K562 (cell line): ENCODE measurements around the gene NIN. TPM values are rescaled to one million over a fixed set of nuclear protein-coding genes. Genes with fewer than 3 reads are reported as not detected.

Experiments
- ATAC-seq: fragments of 200-7000 bp; cut with Tn5 transposase; 3 replicates; pipeline ENCODE4 v1.9.1; 2020; ENCODE audit warnings: moderate library complexity
- BruUV-seq: library from RNA; stranded (reverse); fragments of 400-500 nt; replicated peaks from 2 replicates; lab custom pipeline; 2021; lab: Mats Ljungman, UMichigan
- CTCF ChIA-PET: fragments of 300-600 bp; formaldehyde crosslinking; extraction: SDS; loops from one replicate; lab custom pipeline; 2021; ENCODE audit warnings: low intra/inter-chr PET ratio; lab: Yijun Ruan, JAX
- POLR2A ChIA-PET: fragments of 300-600, 350-650 bp; sonication (Branson Sonifier 250); formaldehyde crosslinking; extraction: SDS; loops from one replicate; lab custom pipeline; 2021; ENCODE audit warnings: antibody characterized with exemption, inconsistent platforms; lab: Yijun Ruan, JAX
- DNase-seq, 4 experiments: peaks; one replicate each; pipeline versions ENCODE4 v3.0.0 to v3.0.0-alpha.2; 2011 to 2018; ENCODE audit warnings: low spot score in 3 of 4, mixed read lengths in 3 of 4; ENCODE audit errors: extremely low read depth in 1 of 4
- FAIRE-seq: peaks from 2 replicates; lab custom pipeline; 2011; peaks lifted over from hg19 to GRCh38; lab: Jason Lieb, UNC
- H2AFZ ChIP-seq: 2 replicates; pipeline ENCODE4 v1.6.0; 2011; ENCODE audit warnings: low read depth, low read length, control low read depth, inconsistent platforms
- H3K27ac ChIP-seq: fragments of 200-600 bp; 3 replicates; pipeline ENCODE4 v1.8.0; 2011; ENCODE audit warnings: low read depth, mild to moderate bottlenecking, control low read depth, inconsistent platforms, low read length, moderate library complexity, mixed read lengths; ENCODE audit errors: extremely low read depth
- H3K27me3 ChIP-seq, 2 experiments: fragments of 300-600 bp in 1 of 2; 2 replicates in 1 of 2; 3 replicates in 1 of 2; pipeline versions ENCODE4 v1.6.0 to v1.8.0; 2011; ENCODE audit warnings: inconsistent platforms in 2 of 2, low read length in 2 of 2, mild to moderate bottlenecking in 1 of 2, mixed read lengths in 1 of 2, moderate library complexity in 1 of 2; ENCODE audit not compliant: control insufficient read depth in 2 of 2, insufficient read depth in 2 of 2
- H3K36me3 ChIP-seq: fragments of 300-600 bp; 3 replicates; pipeline ENCODE4 v1.8.0; 2011; ENCODE audit warnings: mild to moderate bottlenecking, low read length, inconsistent platforms; ENCODE audit not compliant: control insufficient read depth, insufficient read depth
- H3K4me1 ChIP-seq, 2 experiments: fragments of 200-600 bp in 1 of 2; replicated peaks in 1 of 2; 2 replicates in 1 of 2; 3 replicates in 1 of 2; pipeline versions ENCODE4 v1.5.1 to v1.8.0; 2011; ENCODE audit warnings: inconsistent platforms in 2 of 2, low read length in 2 of 2, mild to moderate bottlenecking in 1 of 2, mixed read lengths in 1 of 2, moderate library complexity in 1 of 2; ENCODE audit not compliant: control insufficient read depth in 2 of 2, insufficient read depth in 2 of 2
- H3K4me2 ChIP-seq: 2 replicates; pipeline ENCODE4 v1.6.1; 2011; ENCODE audit warnings: low read length, control low read depth, inconsistent platforms, mixed read lengths; ENCODE audit not compliant: insufficient read depth
- H3K4me3 ChIP-seq: fragments of 200-600 bp; sonication (generic), shearing (Covaris generic); 2 replicates; pipeline ENCODE4 v1.5.1; 2016; ENCODE audit warnings: control low read depth, inconsistent platforms
- H3K79me2 ChIP-seq: fragments of 200-600 bp; 3 replicates; pipeline ENCODE4 v1.8.0; 2011; ENCODE audit warnings: low read length, inconsistent platforms; ENCODE audit not compliant: control insufficient read depth, insufficient read depth
- H3K9ac ChIP-seq, 2 experiments: 2 replicates each; pipeline versions ENCODE4 v1.6.0 to v1.6.1; 2011; ENCODE audit warnings: low read depth in 2 of 2, low read length in 2 of 2, control low read depth in 1 of 2, inconsistent platforms in 1 of 2, mild to moderate bottlenecking in 1 of 2, mixed read lengths in 1 of 2; ENCODE audit not compliant: insufficient read depth in 1 of 2
- H3K9me1 ChIP-seq: one replicate; pipeline ENCODE4 v1.6.0; 2011; ENCODE audit warnings: inconsistent platforms, mild to moderate bottlenecking, low read length, moderate library complexity; ENCODE audit not compliant: control insufficient read depth, insufficient read depth
- H3K9me3 ChIP-seq: replicated peaks from 2 replicates; pipeline ENCODE4 v1.5.1; 2011; ENCODE audit warnings: low read depth, low read length, inconsistent platforms; ENCODE audit not compliant: control insufficient read depth, insufficient read depth
- H4K20me1 ChIP-seq: replicated peaks from 2 replicates; pipeline ENCODE4 v1.6.1; 2011; ENCODE audit warnings: low read length, inconsistent platforms, mixed read lengths; ENCODE audit not compliant: control insufficient read depth, insufficient read depth
- CGGBP1 ChIP-seq: fragments of 250-450 bp; sonication (Bioruptor Pico); IDR thresholded peaks from 2 replicates; pipeline ENCODE4 v1.9.0; 2021; ENCODE audit warnings: mild to moderate bottlenecking
- CREBBP ChIP-seq: IDR thresholded peaks from one replicate; pipeline ENCODE4 v1.6.1; 2012; ENCODE audit warnings: low read depth, mild to moderate bottlenecking, control low read depth, inconsistent platforms, low read length
- DEAF1 ChIP-seq: fragments of 450-650 bp; formaldehyde crosslinking; IDR thresholded peaks from 2 replicates; pipeline ENCODE4 v1.4.0; 2020; ENCODE audit warnings: mild to moderate bottlenecking, moderate library complexity
- DMBX1 ChIP-seq: fragments of 250-450 bp; sonication (Bioruptor Pico); IDR thresholded peaks from 2 replicates; pipeline ENCODE4 v1.8.0; 2022; ENCODE audit warnings: inconsistent platforms, mild to moderate bottlenecking, moderate library complexity, borderline replicate concordance
- KHSRP ChIP-seq: fragments of 450-650 bp; IDR thresholded peaks from 2 replicates; pipeline ENCODE4 v1.6.1; 2017
- KLF13 ChIP-seq: fragments of 450-650 bp; IDR thresholded peaks from 2 replicates; pipeline ENCODE4 v1.6.1; 2016; ENCODE audit warnings: missing genetic modification characterization, low read depth, mild to moderate bottlenecking, missing compliant biosample characterization, moderate library complexity, borderline replicate concordance
- NEUROD1 ChIP-seq: fragments of 150-350 bp; IDR thresholded peaks from 2 replicates; pipeline ENCODE4 v1.6.1; 2014; ENCODE audit warnings: borderline replicate concordance, low read length, low read depth; ENCODE audit not compliant: partially characterized antibody
- ZNF431 ChIP-seq: sonication (generic); formaldehyde crosslinking; IDR thresholded peaks from 2 replicates; pipeline ENCODE4 v1.8.0; 2022; ENCODE audit warnings: mild to moderate bottlenecking, missing genetic modification reagents
- ZNF586 ChIP-seq: fragments of 450-650 bp; formaldehyde crosslinking; conservative IDR thresholded peaks from 2 replicates; pipeline ENCODE4 v1.4.0; 2020; ENCODE audit warnings: mild to moderate bottlenecking, moderate library complexity
- ZNF75A ChIP-seq: fragments of 450-650 bp; formaldehyde crosslinking; IDR thresholded peaks from 2 replicates; pipeline ENCODE4 v1.4.0; 2020; ENCODE audit warnings: mild to moderate bottlenecking
- WGBS: fragments of 100-300 bp; shearing (Covaris generic); methylation state at CpG from one replicate; pipeline ENCODE4 v1.1.6; 2016; ENCODE audit warnings: low coverage, mixed read lengths; ENCODE audit not compliant: insufficient coverage; ENCODE audit errors: missing lambda C conversion rate; 5-methylcytosine and 5-hydroxymethylcytosine counted together
- in situ Hi-C: fragments of 300-500 bp; cut with MboI; formaldehyde crosslinking; loops from 4 replicates; pipeline ENCODE4 v1.15.0; 2018; ENCODE audit warnings: inconsistent platforms, mixed read lengths
- intact Hi-C: fragments of 100-400 bp; cut with micrococcal nuclease; formaldehyde crosslinking; loops from 2 replicates; pipeline ENCODE4 v1.14.2; 2022
- polyA plus RNA-seq, 8 experiments: library from polyadenylated mRNA; depleted of rRNA in 4 of 8; stranded (reverse) in 5 of 8; unstranded in 3 of 8; fragments of >200 nt; fragmentation: Nextera tagmentation in 2 of 8; fragmentation: Illumina TruSeq in 1 of 8; extraction: Ambion mirVana in 2 of 8; extraction: Trizol in 1 of 8; gene quantifications; 2 replicates each; pipeline versions ENCODE4 v1.2.1 to v1.2.3, GENCODE V29; 2011 to 2014; ENCODE audit warnings: inconsistent platforms in 1 of 8, missing spikeins in 1 of 8
- total RNA-seq, 7 experiments: library from RNA; depleted of rRNA in 6 of 7; stranded (reverse); fragments of >200 nt in 6 of 7; fragmentation: Illumina TruSeq in 2 of 7; extraction: Trizol in 2 of 7; gene quantifications; 2 replicates each; pipeline versions ENCODE4 v1.2.1 to v1.2.3, GENCODE V29; 2011 to 2021; ENCODE audit warnings: low replicate concordance in 1 of 7

NIN gene
- total and polyA plus RNA-seq, 9 of the 15 experiments (the other 6 are each of a cell fraction or from before 2014, with no cell fraction given): 0.84 to 8.4 (median 5.0) TPM

GRCh38 chr14:50757702-50758101, 73.3 kb downstream of the NIN start:
- Histone ChIP-seq H3K36me3 (no peaks in the 10 kb centered on the region), H3K4me1 (no peaks in the 10 kb centered on the region), H4K20me1 (no peaks in the 10 kb centered on the region), H3K4me3 (no peak overlapping the region), H3K27ac (no peak overlapping the region), H3K4me2 (no peak overlapping the region), H2AFZ (no peak overlapping the region), H3K79me2 (no peaks in the 10 kb centered on the region), H3K27me3 (no peaks in the 10 kb centered on the region), H3K9ac (no peak overlapping the region), H3K9me1 (no peaks in the 10 kb centered on the region), H3K9me3 (no peaks in the 10 kb centered on the region)
- DNase-seq: no peak
- in situ Hi-C loops: no loop called here
- FAIRE-seq: no peak
- CTCF ChIA-PET: no interaction called here
- WGBS: 17% methylated on average over 4 of the region's 4 CpGs
- TF ChIP-seq CREBBP (no peak), ZNF431 (no peak), DEAF1 (CRISPR knock-in tag) (no peak)
- ATAC-seq: no peak
- BruUV-seq: no TSS peak
- POLR2A ChIA-PET: no interaction called here
- intact Hi-C loops: no loop called here

- ATAC-seq (no peak), DNase-seq (no peak), FAIRE-seq (no peak)
- no peaks in the 10 kb centered on the region for H4K20me1 ChIP-seq
- H3K4me3 ChIP-seq: no peak overlapping the region
- ChIA-PET POLR2A (interaction anchor here (1.1 kb wide), 1 partner anchor 9 kb away, joined by 3 read pairs; no protein-coding TSS in a partner anchor), CTCF (no interaction called here)
- 53% methylated on average over 8 of the region's 8 CpGs for WGBS
- no peaks in the 10 kb centered on the region for H3K9me3 ChIP-seq
- H3K4me2 ChIP-seq: no peak overlapping the region
- H2AFZ ChIP-seq: no peak overlapping the region
- in situ Hi-C loops (no loop called here), intact Hi-C loops (no loop called here)
- no peaks in the 10 kb centered on the region for H3K36me3 ChIP-seq
- no peak overlapping the region for H3K9ac ChIP-seq
- H3K27me3 ChIP-seq: no peaks in the 10 kb centered on the region
- H3K4me1 ChIP-seq: no peaks in the 10 kb centered on the region
- H3K79me2 ChIP-seq: no peaks in the 10 kb centered on the region
- BruUV-seq: no TSS peak
- H3K9me1 ChIP-seq: no peaks in the 10 kb centered on the region
- no peak overlapping the region for H3K27ac ChIP-seq
- TF ChIP-seq ZNF75A (no peak), DMBX1 (CRISPR knock-in tag) (no peak), KHSRP (no peak), NEUROD1 (no peak), KLF13 (tag) (no peak), ZNF586 (CRISPR knock-in tag) (no peak), CGGBP1 (CRISPR knock-in tag) (no peak)
These were observed 74.7 kb downstream of the NIN start for GRCh38 chr14:50756300-50756699.
